Fibroblast of villous mesenchyme (primary cell): ENCODE data around the gene SLCO4A1. TPM values are rescaled to one million over a fixed set of nuclear protein-coding genes. Genes with fewer than 3 reads are reported as not detected.

Experiments
- DNase-seq: peaks from one replicate; pipeline ENCODE4 v3.0.0-alpha.2; 2010; ENCODE audit warnings: low read depth
- H3K4me3 ChIP-seq: 2 replicates; pipeline ENCODE4 v1.5.1; 2011; ENCODE audit warnings: low read depth, mild to moderate bottlenecking, low read length
- CTCF ChIP-seq: IDR thresholded peaks from 2 replicates; pipeline ENCODE4 v1.5.1; 2012; ENCODE audit warnings: low read depth, mild to moderate bottlenecking, low read length; ENCODE audit not compliant: insufficient read depth
- total RNA-seq: library from RNA; depleted of rRNA; stranded (reverse); fragments of >200 nt; gene quantifications from 2 replicates; pipeline ENCODE4 v1.2.3, GENCODE V29; 2012

The SLCO4A1 gene
- total RNA-seq, 1 donor, result 3.0 TPM

- no peak for DNase-seq
- H3K4me3 ChIP-seq, result no peak overlapping the region
- no peak for TF ChIP-seq CTCF
These were observed 25.5 kb downstream of the SLCO4A1 start for GRCh38 chr20:62667530-62668440.

- TF ChIP-seq CTCF, result peak; percentile 91
- peak; percentile 79 for DNase-seq
- no peak overlapping the region for H3K4me3 ChIP-seq
These were observed 26.2 kb downstream of the SLCO4A1 start for GRCh38 chr20:62668441-62669027.

- no peak for TF ChIP-seq CTCF
- no peak overlapping the region for H3K4me3 ChIP-seq
- no peak for DNase-seq
These were observed 26.9 kb downstream of the SLCO4A1 start for GRCh38 chr20:62669249-62669648.

GRCh38 chr20:62670156-62670555 lies 27.9 kb downstream of the SLCO4A1 start:
- TF ChIP-seq CTCF, result no peak
- DNase-seq, result no peak
- H3K4me3 ChIP-seq, result no peak overlapping the region

GRCh38 chr20:62670998-62671397 lies 28.7 kb downstream of the SLCO4A1 start:
- TF ChIP-seq CTCF, result no peak
- no peak overlapping the region for H3K4me3 ChIP-seq

GRCh38 chr20:62671765-62672164 lies 29.5 kb downstream of the SLCO4A1 start:
- TF ChIP-seq CTCF, result no peak
- no peak overlapping the region for H3K4me3 ChIP-seq
- DNase-seq, result no peak

More at GRCh38 chr20:62670998-62671397, 28.7 kb downstream of the SLCO4A1 start:
- DNase-seq, result no peak
